ENCODE data around the gene OR13C8. TPM values are rescaled to one million over a fixed set of nuclear protein-coding genes. Genes with fewer than 3 reads are reported as not detected.
"Not testable (repeated sequence)": the region's sequence is repeated elsewhere in the genome, so short reads cannot be mapped to it uniquely, and the experiment has no call there.

The OR13C8 gene
- total and polyA plus RNA-seq, 2 donors (not counting 3 experiments of a cell fraction or from before 2014, with no cell fraction given) = not detected

- POLR2A ChIA-PET = no interaction called here
- CTCF ChIA-PET = no interaction called here
- Histone ChIP-seq H2AFZ (ENCODE audit: low read depth, low read length) (no peak overlapping the region), H3K9me1 (replicated peaks; ENCODE audit: control insufficient read depth, extremely low read depth, insufficient read depth, low read length) (no peaks in the 10 kb centered on the region), H3K4me2 (ENCODE audit: insufficient read depth, low read length) (no peak overlapping the region), H3K27ac (ENCODE audit: insufficient read depth, low read depth, low read length) (no peak overlapping the region), H4K20me1 (replicated peaks; ENCODE audit: control insufficient read depth, extremely low read depth, insufficient read depth, low read length) (no peaks in the 10 kb centered on the region), H3K9ac (replicated peaks; ENCODE audit: extremely low read depth, insufficient read depth, low read length) (no peak overlapping the region), H3K4me1 (ENCODE audit: control insufficient read depth, extremely low read depth, insufficient read depth, low read length) (no peaks in the 10 kb centered on the region), H3K36me3 (ENCODE audit: control insufficient read depth in 2 of 2, extremely low read depth in 1 of 2, insufficient read depth in 2 of 2, low read length in 2 of 2) (no peaks in the 10 kb centered on the region), H3K4me3 (replicated peaks in 1 of 3; ENCODE audit: insufficient read depth in 1 of 3, low read depth in 1 of 3, low read length in 3 of 3) (no peak overlapping the region), H3K79me2 (ENCODE audit: control insufficient read depth, insufficient read depth, low read length) (no peaks in the 10 kb centered on the region), H3K9me3 (replicated peaks; ENCODE audit: control insufficient read depth, insufficient read depth, low read length) (no peaks in the 10 kb centered on the region), H3K27me3 (ENCODE audit: control insufficient read depth in 2 of 2, insufficient read depth in 2 of 2, low read length in 2 of 2) (no peaks in the 10 kb centered on the region)
- TF ChIP-seq EZH2 (IDR thresholded peaks at IDR 0.05; ENCODE audit: borderline replicate concordance, low read depth, low read length, severe bottlenecking) (no peak), MAX (IDR thresholded peaks at IDR 0.05; ENCODE audit: insufficient read depth, insufficient read length) (no peak), GATA2 (IDR thresholded peaks at IDR 0.05; ENCODE audit: insufficient read depth, insufficient read length, low read depth, low read length) (no peak), CTCF (IDR thresholded peaks at IDR 0.05; ENCODE audit: extremely low read depth in 1 of 2, insufficient read depth in 1 of 2, low read depth in 1 of 2, low read length in 2 of 2) (no peak), POLR2A (IDR thresholded peaks at IDR 0.05; ENCODE audit: low read depth, low read length) (no peak), FOS (IDR thresholded peaks at IDR 0.05; ENCODE audit: borderline replicate concordance, insufficient read depth, low read length) (no peak), JUN (IDR thresholded peaks at IDR 0.05; ENCODE audit: borderline replicate concordance, insufficient read depth, insufficient read length, low read depth) (no peak), POLR2AphosphoS5 (IDR thresholded peaks at IDR 0.05; ENCODE audit: insufficient read depth, low read depth, low read length) (no peak), MYC (IDR thresholded peaks at IDR 0.05; ENCODE audit: low read depth, low read length) (no peak)
- dilution Hi-C loops (cut with MboI; ENCODE audit: extremely low pct_ligation_motif_present, low sequenced_read_pairs) (no loop called here), intact Hi-C loops (cut with micrococcal nuclease) (no loop called here)
- FAIRE-seq (no peak), DNase-seq (ENCODE audit: low read depth, low spot score) (no peak)
- no TSS peak for BruUV-seq (replicated peaks)
These were observed 20.7 kb downstream of the OR13C8 start for GRCh38 chr9:104589626-104590025.

- CTCF ChIA-PET; H3K4me1 ChIP-seq (ENCODE audit: control insufficient read depth, extremely low read depth, insufficient read depth, low read length); H3K4me2 ChIP-seq (ENCODE audit: insufficient read depth, low read length); H3K4me3 ChIP-seq (replicated peaks in 1 of 3; ENCODE audit: insufficient read depth in 1 of 3, low read depth in 1 of 3, low read length in 3 of 3); intact Hi-C loops (cut with micrococcal nuclease); H3K36me3 ChIP-seq (ENCODE audit: control insufficient read depth in 2 of 2, extremely low read depth in 1 of 2, insufficient read depth in 2 of 2, low read length in 2 of 2); H3K9me3 ChIP-seq (replicated peaks; ENCODE audit: control insufficient read depth, insufficient read depth, low read length); FAIRE-seq; H4K20me1 ChIP-seq (replicated peaks; ENCODE audit: control insufficient read depth, extremely low read depth, insufficient read depth, low read length); H3K9me1 ChIP-seq (replicated peaks; ENCODE audit: control insufficient read depth, extremely low read depth, insufficient read depth, low read length); H3K27me3 ChIP-seq (ENCODE audit: control insufficient read depth in 2 of 2, insufficient read depth in 2 of 2, low read length in 2 of 2); H3K27ac ChIP-seq (ENCODE audit: insufficient read depth, low read depth, low read length); H2AFZ ChIP-seq (ENCODE audit: low read depth, low read length); POLR2A ChIA-PET; dilution Hi-C loops (cut with MboI; ENCODE audit: extremely low pct_ligation_motif_present, low sequenced_read_pairs); DNase-seq (ENCODE audit: low read depth, low spot score); H3K9ac ChIP-seq (replicated peaks; ENCODE audit: extremely low read depth, insufficient read depth, low read length); BruUV-seq (replicated peaks); H3K79me2 ChIP-seq (ENCODE audit: control insufficient read depth, insufficient read depth, low read length): not testable (repeated sequence)
These were observed 29.8 kb downstream of the OR13C8 start for GRCh38 chr9:104598749-104599148.

- H3K79me2 ChIP-seq (ENCODE audit: control insufficient read depth, insufficient read depth, low read length); intact Hi-C loops (cut with micrococcal nuclease); H2AFZ ChIP-seq (ENCODE audit: low read depth, low read length); H3K9me3 ChIP-seq (replicated peaks; ENCODE audit: control insufficient read depth, insufficient read depth, low read length); CTCF ChIA-PET; POLR2A ChIA-PET; H3K27ac ChIP-seq (ENCODE audit: insufficient read depth, low read depth, low read length); DNase-seq (ENCODE audit: low read depth, low spot score); H3K4me3 ChIP-seq (replicated peaks in 1 of 3; ENCODE audit: insufficient read depth in 1 of 3, low read depth in 1 of 3, low read length in 3 of 3); H3K4me2 ChIP-seq (ENCODE audit: insufficient read depth, low read length); BruUV-seq (replicated peaks); FAIRE-seq; H3K27me3 ChIP-seq (ENCODE audit: control insufficient read depth in 2 of 2, insufficient read depth in 2 of 2, low read length in 2 of 2); H3K9me1 ChIP-seq (replicated peaks; ENCODE audit: control insufficient read depth, extremely low read depth, insufficient read depth, low read length); H3K9ac ChIP-seq (replicated peaks; ENCODE audit: extremely low read depth, insufficient read depth, low read length); H3K4me1 ChIP-seq (ENCODE audit: control insufficient read depth, extremely low read depth, insufficient read depth, low read length); dilution Hi-C loops (cut with MboI; ENCODE audit: extremely low pct_ligation_motif_present, low sequenced_read_pairs); H3K36me3 ChIP-seq (ENCODE audit: control insufficient read depth in 2 of 2, extremely low read depth in 1 of 2, insufficient read depth in 2 of 2, low read length in 2 of 2); H4K20me1 ChIP-seq (replicated peaks; ENCODE audit: control insufficient read depth, extremely low read depth, insufficient read depth, low read length): not testable (repeated sequence)
These were observed 30.3 kb downstream of the OR13C8 start, which contains the start of gene OR13C5 for GRCh38 chr9:104599313-104599712. Gene OR13C5 (minus strand): TSS chr9:104599413. CDS start chr9:104599413, 0 bp downstream.

Measured in endothelial cell of umbilical vein (primary cell).